ENCODE measurements around the gene SH3RF1.

SH3RF1 gene

GRCh38 chr4:169143335-169143734, 127.4 kb downstream of the SH3RF1 start:
- no peak overlapping the region for H3K4me3 ChIP-seq (ENCODE audit: low read length in 2 of 2)
- H3K27ac ChIP-seq (ENCODE audit: low read depth in 2 of 2, low read length in 2 of 2): no peak overlapping the region
- no peaks in the 10 kb centered on the region for H3K27me3 ChIP-seq (ENCODE audit: control insufficient read depth in 2 of 2, insufficient read depth in 2 of 2, low read length in 2 of 2)
- peaks cover 6 to 10% of the 10 kb centered on the region in 2 donors for H3K36me3 ChIP-seq (ENCODE audit: control insufficient read depth in 2 of 2, insufficient read depth in 2 of 2, low read length in 2 of 2)
- no peaks in the 10 kb centered on the region for H3K4me1 ChIP-seq (ENCODE audit: control insufficient read depth in 2 of 2, insufficient read depth in 2 of 2, low read length in 2 of 2)
- no peaks in the 10 kb centered on the region for H3K9me3 ChIP-seq (ENCODE audit: control insufficient read depth in 2 of 2, low read length in 2 of 2)
- H3K9ac ChIP-seq (ENCODE audit: low read depth in 1 of 2, low read length in 2 of 2): no peak overlapping the region

GRCh38 chr4:169142906-169143305, 127.8 kb downstream of the SH3RF1 start:
- Histone ChIP-seq H3K9me3 (ENCODE audit: control insufficient read depth in 2 of 2, low read length in 2 of 2) (no peaks in the 10 kb centered on the region), H3K4me1 (ENCODE audit: control insufficient read depth in 2 of 2, insufficient read depth in 2 of 2, low read length in 2 of 2) (no peaks in the 10 kb centered on the region), H3K36me3 (ENCODE audit: control insufficient read depth in 2 of 2, insufficient read depth in 2 of 2, low read length in 2 of 2) (peaks cover 6 to 13% of the 10 kb centered on the region in 2 donors), H3K4me3 (ENCODE audit: low read length in 2 of 2) (no peak overlapping the region), H3K27ac (ENCODE audit: low read depth in 2 of 2, low read length in 2 of 2) (no peak overlapping the region), H3K9ac (ENCODE audit: low read depth in 1 of 2, low read length in 2 of 2) (no peak overlapping the region), H3K27me3 (ENCODE audit: control insufficient read depth in 2 of 2, insufficient read depth in 2 of 2, low read length in 2 of 2) (no peaks in the 10 kb centered on the region)

GRCh38 chr4:169142391-169142790, 128.4 kb downstream of the SH3RF1 start:
- H3K9me3 ChIP-seq (ENCODE audit: control insufficient read depth in 2 of 2, low read length in 2 of 2): no peaks in the 10 kb centered on the region
- H3K36me3 ChIP-seq (ENCODE audit: control insufficient read depth in 2 of 2, insufficient read depth in 2 of 2, low read length in 2 of 2): peaks cover 6 to 13% of the 10 kb centered on the region in 2 donors
- no peak overlapping the region for H3K27ac ChIP-seq (ENCODE audit: low read depth in 2 of 2, low read length in 2 of 2)
- no peak overlapping the region for H3K9ac ChIP-seq (ENCODE audit: low read depth in 1 of 2, low read length in 2 of 2)
- no peaks in the 10 kb centered on the region for H3K27me3 ChIP-seq (ENCODE audit: control insufficient read depth in 2 of 2, insufficient read depth in 2 of 2, low read length in 2 of 2)
- H3K4me3 ChIP-seq (ENCODE audit: low read length in 2 of 2): no peak overlapping the region
- H3K4me1 ChIP-seq (ENCODE audit: control insufficient read depth in 2 of 2, insufficient read depth in 2 of 2, low read length in 2 of 2): no peaks in the 10 kb centered on the region

GRCh38 chr4:169139021-169139420, 131.7 kb downstream of the SH3RF1 start:
- Histone ChIP-seq H3K27me3 (ENCODE audit: control insufficient read depth in 2 of 2, insufficient read depth in 2 of 2, low read length in 2 of 2) (no peaks in the 10 kb centered on the region), H3K9me3 (ENCODE audit: control insufficient read depth in 2 of 2, low read length in 2 of 2) (no peaks in the 10 kb centered on the region), H3K4me3 (ENCODE audit: low read length in 2 of 2) (no peak overlapping the region), H3K27ac (ENCODE audit: low read depth in 2 of 2, low read length in 2 of 2) (no peak overlapping the region), H3K9ac (ENCODE audit: low read depth in 1 of 2, low read length in 2 of 2) (no peak overlapping the region), H3K36me3 (ENCODE audit: control insufficient read depth in 2 of 2, insufficient read depth in 2 of 2, low read length in 2 of 2) (peaks cover 18 to 29% of the 10 kb centered on the region in 2 donors), H3K4me1 (ENCODE audit: control insufficient read depth in 2 of 2, insufficient read depth in 2 of 2, low read length in 2 of 2) (no peaks in the 10 kb centered on the region)

GRCh38 chr4:169137558-169137920, 133.2 kb downstream of the SH3RF1 start:
- Histone ChIP-seq H3K9ac (ENCODE audit: low read depth in 1 of 2, low read length in 2 of 2) (no peak overlapping the region), H3K9me3 (ENCODE audit: control insufficient read depth in 2 of 2, low read length in 2 of 2) (no peaks in the 10 kb centered on the region), H3K27me3 (ENCODE audit: control insufficient read depth in 2 of 2, insufficient read depth in 2 of 2, low read length in 2 of 2) (no peaks in the 10 kb centered on the region), H3K27ac (ENCODE audit: low read depth in 2 of 2, low read length in 2 of 2) (no peak overlapping the region), H3K4me1 (ENCODE audit: control insufficient read depth in 2 of 2, insufficient read depth in 2 of 2, low read length in 2 of 2) (no peaks in the 10 kb centered on the region), H3K36me3 (ENCODE audit: control insufficient read depth in 2 of 2, insufficient read depth in 2 of 2, low read length in 2 of 2) (peaks cover 25 to 35% of the 10 kb centered on the region in 2 donors), H3K4me3 (ENCODE audit: low read length in 2 of 2) (no peak overlapping the region)

GRCh38 chr4:169136796-169137557, 133.8 kb downstream of the SH3RF1 start:
- Histone ChIP-seq H3K4me1 (ENCODE audit: control insufficient read depth in 2 of 2, insufficient read depth in 2 of 2, low read length in 2 of 2) (no peaks in the 10 kb centered on the region), H3K4me3 (ENCODE audit: low read length in 2 of 2) (no peak overlapping the region), H3K36me3 (ENCODE audit: control insufficient read depth in 2 of 2, insufficient read depth in 2 of 2, low read length in 2 of 2) (peaks cover 28 to 37% of the 10 kb centered on the region in 2 donors), H3K9me3 (ENCODE audit: control insufficient read depth in 2 of 2, low read length in 2 of 2) (no peaks in the 10 kb centered on the region), H3K9ac (ENCODE audit: low read depth in 1 of 2, low read length in 2 of 2) (no peak overlapping the region), H3K27me3 (ENCODE audit: control insufficient read depth in 2 of 2, insufficient read depth in 2 of 2, low read length in 2 of 2) (no peaks in the 10 kb centered on the region), H3K27ac (ENCODE audit: low read depth in 2 of 2, low read length in 2 of 2) (no peak overlapping the region)

- peaks cover 33 to 42% of the 10 kb centered on the region in 2 donors for H3K36me3 ChIP-seq (ENCODE audit: control insufficient read depth in 2 of 2, insufficient read depth in 2 of 2, low read length in 2 of 2)
- no peaks in the 10 kb centered on the region for H3K4me1 ChIP-seq (ENCODE audit: control insufficient read depth in 2 of 2, insufficient read depth in 2 of 2, low read length in 2 of 2)
- H3K27me3 ChIP-seq (ENCODE audit: control insufficient read depth in 2 of 2, insufficient read depth in 2 of 2, low read length in 2 of 2): no peaks in the 10 kb centered on the region
- H3K27ac ChIP-seq (ENCODE audit: low read depth in 2 of 2, low read length in 2 of 2): no peak overlapping the region
- no peak overlapping the region for H3K9ac ChIP-seq (ENCODE audit: low read depth in 1 of 2, low read length in 2 of 2)
- no peaks in the 10 kb centered on the region for H3K9me3 ChIP-seq (ENCODE audit: control insufficient read depth in 2 of 2, low read length in 2 of 2)
- H3K4me3 ChIP-seq (ENCODE audit: low read length in 2 of 2): no peak overlapping the region
Measured at GRCh38 chr4:169136330-169136729, 134.4 kb downstream of the SH3RF1 start.

GRCh38 chr4:169135776-169136175, 135.0 kb downstream of the SH3RF1 start:
- peaks cover 35 to 43% of the 10 kb centered on the region in 2 donors for H3K36me3 ChIP-seq (ENCODE audit: control insufficient read depth in 2 of 2, insufficient read depth in 2 of 2, low read length in 2 of 2)
- H3K9me3 ChIP-seq (ENCODE audit: control insufficient read depth in 2 of 2, low read length in 2 of 2): no peaks in the 10 kb centered on the region
- H3K27ac ChIP-seq (ENCODE audit: low read depth in 2 of 2, low read length in 2 of 2): no peak overlapping the region
- H3K4me1 ChIP-seq (ENCODE audit: control insufficient read depth in 2 of 2, insufficient read depth in 2 of 2, low read length in 2 of 2): no peaks in the 10 kb centered on the region
- H3K4me3 ChIP-seq (ENCODE audit: low read length in 2 of 2): no peak overlapping the region
- H3K9ac ChIP-seq (ENCODE audit: low read depth in 1 of 2, low read length in 2 of 2): no peak overlapping the region
- no peaks in the 10 kb centered on the region for H3K27me3 ChIP-seq (ENCODE audit: control insufficient read depth in 2 of 2, insufficient read depth in 2 of 2, low read length in 2 of 2)

- H3K27me3 ChIP-seq (ENCODE audit: control insufficient read depth in 2 of 2, insufficient read depth in 2 of 2, low read length in 2 of 2): no peaks in the 10 kb centered on the region
- peaks cover 43 to 61% of the 10 kb centered on the region in 2 donors for H3K36me3 ChIP-seq (ENCODE audit: control insufficient read depth in 2 of 2, insufficient read depth in 2 of 2, low read length in 2 of 2)
- H3K9me3 ChIP-seq (ENCODE audit: control insufficient read depth in 2 of 2, low read length in 2 of 2): no peaks in the 10 kb centered on the region
- no peak overlapping the region for H3K27ac ChIP-seq (ENCODE audit: low read depth in 2 of 2, low read length in 2 of 2)
- H3K4me3 ChIP-seq (ENCODE audit: low read length in 2 of 2): no peak overlapping the region
- H3K9ac ChIP-seq (ENCODE audit: low read depth in 1 of 2, low read length in 2 of 2): no peak overlapping the region
- H3K4me1 ChIP-seq (ENCODE audit: control insufficient read depth in 2 of 2, insufficient read depth in 2 of 2, low read length in 2 of 2): no peaks in the 10 kb centered on the region
Measured at GRCh38 chr4:169133932-169134331, 136.8 kb downstream of the SH3RF1 start.

GRCh38 chr4:169132561-169133305, 138.0 kb downstream of the SH3RF1 start:
- Histone ChIP-seq H3K27me3 (ENCODE audit: control insufficient read depth in 2 of 2, insufficient read depth in 2 of 2, low read length in 2 of 2) (no peaks in the 10 kb centered on the region), H3K4me3 (ENCODE audit: low read length in 2 of 2) (no peak overlapping the region), H3K9ac (ENCODE audit: low read depth in 1 of 2, low read length in 2 of 2) (no peak overlapping the region), H3K4me1 (ENCODE audit: control insufficient read depth in 2 of 2, insufficient read depth in 2 of 2, low read length in 2 of 2) (no peaks in the 10 kb centered on the region), H3K36me3 (ENCODE audit: control insufficient read depth in 2 of 2, insufficient read depth in 2 of 2, low read length in 2 of 2) (peaks cover 46 to 67% of the 10 kb centered on the region in 2 donors), H3K27ac (ENCODE audit: low read depth in 2 of 2, low read length in 2 of 2) (no peak overlapping the region), H3K9me3 (ENCODE audit: control insufficient read depth in 2 of 2, low read length in 2 of 2) (no peaks in the 10 kb centered on the region)

Measured in mucosa of rectum (tissue), 2 donors.